GM21526 (cell line): ENCODE results near the gene CMTM8.
"Not testable (repeated sequence)": the region's sequence is repeated elsewhere in the genome, so short reads cannot be mapped to it uniquely, and the experiment has no call there.

Experiments
- ATAC-seq: cut with Tn5 transposase; IDR thresholded peaks from one replicate; pipeline ENCODE4 v1.9.1; 2021; ENCODE audit warnings: moderate library complexity; ENCODE audit not compliant: unreplicated experiment, low FRiP score

The CMTM8 gene

DNA sequence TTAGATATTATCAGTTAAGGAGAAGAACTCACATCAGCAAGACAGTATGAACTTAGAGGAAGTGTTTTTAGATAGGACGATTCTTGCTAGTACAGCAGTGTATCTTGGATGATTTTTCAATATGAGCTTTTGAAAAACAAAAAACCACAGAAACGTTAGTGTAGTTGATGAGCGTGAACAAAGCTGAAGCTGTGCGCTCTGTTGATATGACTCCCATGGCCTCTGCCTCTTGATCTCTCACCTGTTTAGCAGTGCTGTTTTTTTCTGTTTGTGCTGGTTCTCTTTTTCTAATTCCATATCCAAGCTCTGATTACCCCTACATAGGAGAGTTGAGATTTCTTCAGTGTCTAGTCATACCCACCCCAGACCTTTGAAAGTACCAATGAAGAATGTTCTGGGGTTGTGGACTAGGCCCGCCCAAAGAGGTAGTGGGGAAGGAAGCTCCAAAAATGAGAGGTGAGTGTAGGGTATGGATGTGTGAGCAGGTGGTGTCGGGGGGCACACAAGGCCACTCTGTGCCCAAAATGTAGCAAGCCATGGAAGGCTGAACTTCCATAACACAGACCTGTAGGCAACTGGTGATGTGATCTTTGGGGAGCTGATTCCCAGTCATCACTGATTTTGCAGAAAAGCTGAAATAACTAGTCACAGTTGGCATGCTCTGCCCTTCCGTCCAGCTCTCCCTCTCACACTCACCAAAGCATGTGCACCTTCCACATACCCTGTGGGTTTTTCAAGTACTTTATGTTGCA, 133.2 kb downstream of the CMTM8 start:
- no peak for ATAC-seq

DNA sequence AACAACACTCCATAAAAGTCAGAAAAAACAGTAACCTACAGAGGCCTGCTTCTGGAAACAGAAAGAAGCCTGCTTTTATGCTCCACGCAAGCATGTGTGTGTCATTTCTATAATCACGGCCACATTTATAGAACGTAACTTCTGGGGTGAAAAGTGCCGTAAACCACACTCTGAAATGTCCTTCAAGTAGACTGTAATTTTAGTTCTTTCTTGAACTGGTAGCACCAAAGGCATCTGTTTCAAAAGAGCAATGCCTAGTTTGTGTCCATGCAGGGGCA, 133.7 kb downstream of the CMTM8 start:
- ATAC-seq: no peak

DNA sequence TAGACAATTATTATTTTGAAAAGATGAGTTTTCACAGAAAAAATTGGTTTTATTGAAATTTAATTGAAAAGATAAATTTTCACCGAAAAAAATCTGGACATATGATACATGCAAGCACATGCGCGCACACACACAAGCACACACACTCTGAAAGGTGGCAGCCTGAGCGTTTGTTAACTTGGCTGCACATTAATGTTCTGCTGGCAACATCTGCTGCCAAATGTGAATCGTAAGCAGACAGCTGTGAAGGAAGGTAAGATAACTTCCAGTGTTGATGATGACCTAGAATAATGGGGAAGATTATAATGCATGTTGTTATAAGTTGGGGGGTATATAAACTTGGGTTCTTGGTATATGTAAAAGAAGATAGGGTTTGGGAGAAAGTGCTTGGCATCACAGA, 134.8 kb downstream of the CMTM8 start:
- no peak for ATAC-seq

DNA sequence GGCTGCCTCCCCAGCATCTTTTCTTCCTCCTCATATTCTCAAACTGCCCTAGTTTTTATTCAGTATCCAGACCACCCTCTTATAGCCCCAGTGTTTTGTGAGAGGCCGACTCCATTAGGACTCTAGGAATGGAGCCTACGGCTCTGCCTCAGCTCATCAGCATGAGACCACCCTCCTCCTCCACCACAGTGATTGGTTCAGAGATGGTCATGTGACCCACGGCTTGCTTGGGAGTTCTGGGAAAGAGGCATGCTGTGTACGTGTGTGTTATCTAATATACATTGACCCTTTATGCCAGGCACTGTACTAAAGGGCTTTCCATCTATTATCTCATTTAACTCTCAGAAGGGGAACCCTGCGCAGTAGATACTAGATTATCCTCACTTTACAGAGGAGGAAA, 135.4 kb downstream of the CMTM8 start:
- ATAC-seq: no peak

DNA sequence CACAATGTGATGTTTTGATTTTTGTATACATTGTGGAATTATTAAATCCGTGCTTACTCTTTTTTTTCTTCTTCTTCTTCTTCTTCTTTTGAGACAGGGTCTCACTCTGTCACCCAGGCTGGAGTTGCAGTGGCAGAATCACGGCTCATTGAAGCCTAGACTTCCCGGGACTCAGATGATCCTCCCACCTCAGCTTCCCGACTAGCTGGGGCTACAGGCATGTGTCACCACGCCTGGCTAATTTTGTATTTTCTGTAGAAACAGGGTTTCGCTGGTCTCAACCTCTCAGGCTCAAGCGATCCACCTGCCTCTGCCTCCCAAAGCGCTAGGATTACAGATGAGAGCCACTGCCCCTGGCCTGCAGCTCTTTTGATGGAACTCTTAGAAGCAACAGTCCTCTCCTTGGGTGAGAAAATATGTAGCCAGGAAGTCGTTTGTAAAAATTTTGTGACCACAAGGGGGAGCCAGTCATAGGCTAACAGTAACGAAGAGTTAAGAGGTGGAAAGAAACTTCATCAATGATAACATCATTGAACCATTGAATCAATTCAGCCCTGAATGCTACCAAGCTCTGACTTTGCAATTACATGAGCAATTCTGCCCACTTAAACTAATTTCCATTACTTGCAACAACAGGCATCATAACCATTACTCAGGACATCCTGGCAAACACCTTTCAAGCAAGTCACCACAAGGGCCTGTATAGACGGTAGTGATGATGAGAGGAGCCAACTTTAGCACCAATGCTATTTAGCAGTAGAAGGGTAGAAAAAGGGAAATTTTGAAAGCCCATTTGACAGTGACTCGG, 136.5 kb downstream of the CMTM8 start:
- ATAC-seq: peak; percentile 75

DNA sequence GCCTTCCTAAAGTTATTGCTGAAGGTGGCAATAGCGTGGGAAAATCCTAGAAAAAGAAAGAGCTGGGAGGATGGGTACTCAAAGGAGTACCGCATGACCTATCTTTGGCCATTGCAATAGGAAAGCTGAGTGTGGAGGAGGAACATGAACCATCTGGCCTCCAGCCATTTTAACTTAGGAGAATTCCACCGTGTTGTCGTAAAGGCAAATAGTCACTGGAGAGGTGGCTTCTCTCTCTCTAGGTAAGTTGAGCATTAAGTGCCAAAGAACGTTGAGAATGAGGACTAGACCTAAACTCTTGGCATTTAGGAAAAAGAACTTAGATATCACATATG, 137.1 kb downstream of the CMTM8 start:
- ATAC-seq: no peak

DNA sequence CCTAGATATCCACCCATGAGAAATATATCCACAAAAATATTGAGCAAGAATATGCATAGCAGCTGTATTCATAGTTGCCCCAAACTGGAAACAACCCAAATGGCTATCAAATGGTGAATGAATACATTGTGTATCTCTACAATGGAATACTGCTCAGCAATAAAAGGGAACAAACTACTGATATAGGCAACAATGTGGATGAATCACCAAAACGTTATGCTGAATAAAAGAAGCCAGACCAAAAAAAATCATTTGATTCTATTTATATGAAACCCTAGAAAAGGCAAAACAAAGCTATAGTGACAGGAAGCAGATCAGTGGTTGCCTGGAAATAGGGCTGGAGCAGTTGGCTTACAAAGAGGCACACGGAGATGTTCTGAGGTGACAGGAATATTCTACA, 137.6 kb downstream of the CMTM8 start:
- no peak for ATAC-seq

DNA sequence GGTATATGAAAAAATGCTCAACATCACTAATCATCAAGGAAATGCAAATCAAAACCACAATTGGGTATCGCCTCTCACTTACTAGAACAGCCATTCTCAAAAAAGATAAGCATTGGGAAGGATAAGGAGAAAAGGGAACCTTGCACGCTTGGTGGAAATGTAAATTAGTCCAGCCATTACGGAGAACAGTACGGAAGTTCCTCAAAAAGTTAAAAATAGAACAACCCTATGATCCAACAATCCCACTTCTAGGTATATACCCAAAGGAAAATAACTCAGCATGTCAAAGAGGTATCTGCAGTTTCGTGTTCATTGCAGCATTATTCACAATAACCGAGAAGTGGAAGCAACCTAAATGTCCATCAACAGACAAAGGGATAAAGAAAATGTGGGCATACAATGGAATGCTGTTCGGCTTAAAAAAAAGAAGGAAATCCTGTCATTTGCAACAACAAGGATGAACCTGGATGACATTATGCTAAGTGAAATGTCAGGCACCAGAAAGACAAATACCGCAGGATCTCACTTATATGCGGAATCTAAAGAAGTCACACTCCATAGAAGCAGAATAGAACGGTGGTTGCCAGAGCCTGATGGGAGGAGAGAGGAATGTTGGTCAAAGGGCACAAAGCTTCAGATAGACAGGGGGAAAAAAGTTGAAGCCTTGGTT, 141.5 kb downstream of the CMTM8 start:
- ATAC-seq: no peak

DNA sequence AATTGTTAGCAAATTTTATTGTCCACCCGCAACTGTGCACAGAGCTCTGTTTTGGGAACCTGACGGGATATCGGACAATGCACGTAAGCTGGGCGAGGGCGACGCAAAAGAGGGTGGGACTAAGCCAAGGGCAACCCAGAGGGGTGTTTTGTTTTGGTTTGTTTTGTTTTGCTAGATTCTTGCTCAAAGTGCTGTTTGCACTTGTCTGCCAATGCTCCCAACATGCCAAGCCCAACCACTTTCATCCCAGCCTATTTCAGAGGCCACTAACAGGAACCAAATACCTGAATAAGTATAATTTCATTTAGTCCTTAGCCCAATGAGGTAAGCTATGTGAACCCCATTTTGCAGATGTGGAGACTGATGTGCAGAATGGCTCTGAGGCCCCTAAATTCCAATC, 143.4 kb downstream of the CMTM8 start:
- ATAC-seq: no peak

DNA sequence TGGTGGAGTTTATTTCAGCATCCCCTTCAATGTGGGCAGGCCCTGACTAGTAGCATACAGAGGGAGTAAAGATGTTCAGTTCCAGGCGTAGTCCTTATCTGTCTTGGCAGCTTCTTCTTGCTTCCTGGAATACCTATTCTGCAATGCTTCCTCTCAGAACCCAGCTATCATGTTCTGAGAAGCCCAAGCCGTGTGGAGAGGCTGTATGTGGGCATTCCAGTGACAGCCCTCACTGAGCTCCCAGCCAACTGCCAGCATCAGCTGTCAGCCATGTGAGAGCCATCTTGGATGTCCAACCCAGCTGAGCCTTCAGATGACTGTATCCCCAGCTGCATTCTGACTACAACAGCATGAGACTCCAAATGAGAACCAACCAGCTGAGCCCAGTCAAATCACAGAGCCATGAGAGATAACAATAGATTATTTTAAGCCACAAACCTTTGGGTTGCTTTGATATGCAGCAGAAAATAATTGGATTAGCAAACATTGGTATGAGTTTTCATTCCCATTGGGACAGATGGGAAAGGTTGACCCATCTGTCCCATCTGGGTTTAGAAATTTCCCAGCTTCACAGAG, 144.7 kb downstream of the CMTM8 start:
- no peak for ATAC-seq

DNA sequence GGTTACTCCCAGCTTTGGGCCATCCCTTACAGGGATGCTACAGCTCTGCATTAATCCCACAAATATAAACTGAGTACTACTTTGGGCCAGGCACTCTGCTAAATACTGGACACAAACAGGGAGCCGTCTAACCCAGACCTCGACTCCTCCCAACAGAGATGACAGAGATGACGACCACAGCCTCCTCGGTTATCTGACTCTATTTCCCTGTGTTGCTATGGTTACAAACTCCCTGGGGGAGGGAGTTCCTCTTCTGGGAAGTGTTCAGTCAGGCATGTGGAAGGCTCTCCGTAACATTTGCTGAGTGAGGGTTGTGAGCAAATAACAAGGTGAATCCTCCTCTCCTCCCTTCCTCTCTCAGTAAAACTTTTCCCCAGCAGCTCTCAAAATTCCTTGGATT, 146.5 kb downstream of the CMTM8 start:
- no peak for ATAC-seq

DNA sequence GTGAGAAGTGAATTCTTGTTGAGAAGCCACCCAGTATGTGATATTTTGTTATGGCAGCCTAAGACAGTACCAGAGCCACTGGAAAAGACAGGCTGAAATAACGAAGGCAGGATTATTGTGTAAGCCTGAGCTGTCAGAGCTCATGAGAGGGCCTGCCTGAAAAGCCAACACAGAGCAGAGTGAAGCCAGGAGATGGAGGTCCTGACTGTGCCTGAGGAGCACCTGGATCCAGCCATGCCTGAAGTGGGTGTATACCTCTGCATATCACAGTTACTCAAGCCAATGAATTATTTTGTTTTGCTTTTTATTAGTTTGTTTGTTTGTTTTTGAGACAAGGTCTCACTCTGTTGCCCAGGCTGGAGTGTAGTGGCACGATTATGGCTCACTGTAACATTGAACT, 149.0 kb downstream of the CMTM8 start:
- ATAC-seq: no peak

DNA sequence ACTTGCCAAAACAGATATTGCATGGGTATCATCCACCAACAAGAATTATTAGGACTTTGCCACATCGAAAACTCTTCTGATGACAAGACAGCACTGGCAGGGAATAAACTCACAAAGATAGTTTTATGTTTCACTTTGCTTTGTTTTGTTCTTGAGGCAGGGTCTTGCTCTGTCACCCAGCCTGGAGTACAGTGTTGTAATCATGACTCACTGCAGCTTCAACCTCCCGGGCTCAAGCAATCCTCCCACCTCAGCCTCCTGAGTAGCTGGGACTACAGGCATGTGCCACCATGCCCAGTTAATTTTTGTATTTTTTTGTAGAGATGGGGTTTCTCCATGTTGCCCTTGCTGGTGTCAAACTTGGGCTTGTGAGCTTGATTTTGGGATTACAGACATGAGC, 151.1 kb downstream of the CMTM8 start:
- ATAC-seq: not testable (repeated sequence)

DNA sequence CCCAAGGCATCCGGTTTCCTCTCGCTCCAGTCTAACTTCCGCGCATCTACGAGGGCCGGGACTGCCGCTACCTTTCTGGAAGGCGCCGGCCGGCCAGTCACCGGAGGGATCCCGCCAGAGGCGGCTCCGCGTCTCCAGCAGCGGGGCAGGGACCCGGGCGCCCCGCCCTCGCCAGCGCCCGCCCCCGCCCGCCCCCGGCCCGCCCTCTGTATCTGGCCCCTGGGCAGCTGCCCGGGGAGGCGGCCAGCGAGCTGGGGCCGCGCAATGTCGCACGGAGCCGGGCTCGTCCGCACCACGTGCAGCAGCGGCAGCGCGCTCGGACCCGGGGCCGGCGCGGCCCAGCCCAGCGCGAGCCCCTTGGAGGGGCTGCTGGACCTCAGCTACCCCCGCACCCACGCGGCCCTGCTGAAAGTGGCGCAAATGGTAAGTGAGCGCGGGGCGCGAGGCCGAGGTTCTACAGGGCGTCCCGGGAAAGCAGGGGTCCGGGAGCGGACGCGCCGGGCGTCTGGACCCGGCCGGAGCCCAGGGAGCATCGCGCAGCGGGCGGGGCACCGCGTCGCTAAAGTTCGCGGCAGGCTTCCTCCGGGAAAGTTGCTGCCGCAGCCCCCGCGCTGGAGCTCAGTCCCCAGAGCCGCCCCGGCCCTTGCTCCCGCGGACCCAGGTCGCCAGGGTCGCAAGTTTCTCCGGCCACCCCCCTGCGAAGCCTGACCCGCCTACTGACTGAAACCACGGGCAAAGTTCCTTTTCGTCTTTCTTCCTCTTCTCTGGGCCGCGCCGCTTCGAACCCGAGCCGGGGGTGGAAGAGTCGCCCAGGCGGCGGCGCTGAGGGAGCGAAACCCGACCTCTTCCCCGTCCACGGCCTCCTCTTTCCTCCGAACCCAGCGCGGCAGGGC, 153.4 kb downstream of the CMTM8 start, which contains the start of gene CMTM7:
Gene CMTM7, plus strand, starts transcription at position 211 of the 893 bp plus-strand sequence. Its CDS starts 54 bp downstream, at position 265.
- peak; percentile 55 for ATAC-seq

DNA sequence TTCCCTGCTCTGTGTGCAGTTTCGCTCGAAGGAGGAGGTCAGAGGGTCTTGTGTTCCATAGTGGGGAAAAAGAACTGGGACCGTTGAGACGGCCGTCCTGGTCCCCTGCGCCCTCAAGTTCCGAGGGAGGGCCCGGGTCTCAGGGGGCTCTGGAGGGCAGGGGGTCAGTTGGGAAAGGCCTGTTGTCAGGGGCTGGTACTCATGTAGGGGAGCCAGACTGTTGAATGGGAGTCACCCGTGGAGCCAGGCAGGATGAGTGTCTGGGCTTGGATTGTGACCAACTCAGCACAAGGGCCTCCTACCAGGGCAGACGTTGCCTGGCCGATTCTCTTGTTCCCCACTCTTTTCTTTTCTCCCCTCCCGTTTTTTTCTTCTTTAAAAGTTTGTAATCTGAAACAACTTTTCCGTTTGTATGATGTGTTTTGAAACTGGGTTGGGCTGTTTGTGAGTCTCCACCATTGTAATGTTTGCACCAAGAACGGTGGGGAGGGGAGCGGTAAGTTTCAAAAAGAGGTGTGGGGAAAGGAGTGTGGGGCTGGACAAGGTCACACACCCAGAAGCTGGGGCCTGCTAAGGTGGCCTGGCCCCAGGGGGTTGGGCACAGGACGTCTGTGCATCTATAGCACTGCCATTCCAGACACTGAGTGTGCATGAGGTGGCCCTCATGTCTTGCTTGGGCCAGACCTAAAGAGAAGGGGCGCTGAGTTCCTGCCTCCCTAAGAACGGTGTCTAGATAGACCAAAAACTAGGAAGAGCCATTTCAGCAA, 154.2 kb downstream of the CMTM8 start:
- ATAC-seq: no peak

DNA sequence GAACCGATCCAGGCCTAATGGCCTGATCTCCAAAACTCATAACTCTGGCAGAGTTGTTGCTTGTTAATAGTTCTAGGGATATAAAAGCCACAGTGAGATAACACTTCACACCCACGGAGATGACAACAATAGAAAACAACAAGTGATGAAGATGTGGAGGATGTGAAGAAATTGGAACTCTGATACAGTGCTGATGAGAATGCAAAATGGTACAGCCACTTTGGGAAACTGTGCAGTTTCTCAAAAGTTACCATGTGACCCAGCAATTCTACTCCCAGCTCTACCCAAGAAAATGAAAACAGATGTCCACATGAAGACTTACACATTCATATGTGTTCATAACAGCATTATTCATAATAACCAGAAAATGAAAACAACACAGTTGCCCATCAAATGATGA, 157.0 kb downstream of the CMTM8 start:
- ATAC-seq: no peak

DNA sequence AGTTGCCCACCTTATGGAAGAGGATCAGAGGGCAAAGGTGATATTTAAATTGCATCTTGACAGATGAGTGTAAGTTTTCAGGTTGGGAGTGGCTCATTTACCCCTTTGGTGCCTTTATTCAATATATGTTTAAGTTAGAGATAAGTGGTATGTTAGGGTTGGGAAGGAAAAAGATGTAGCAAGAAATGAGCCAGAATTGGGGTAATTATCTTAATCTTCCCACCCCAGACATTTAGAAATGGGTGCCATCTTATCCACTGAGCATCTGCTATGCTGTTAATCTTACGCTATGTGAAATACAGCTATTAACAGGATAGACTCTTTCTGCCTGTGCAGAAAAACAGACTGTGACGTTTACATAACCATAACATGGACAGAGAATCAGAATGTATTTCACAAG, 159.5 kb downstream of the CMTM8 start:
- no peak for ATAC-seq

DNA sequence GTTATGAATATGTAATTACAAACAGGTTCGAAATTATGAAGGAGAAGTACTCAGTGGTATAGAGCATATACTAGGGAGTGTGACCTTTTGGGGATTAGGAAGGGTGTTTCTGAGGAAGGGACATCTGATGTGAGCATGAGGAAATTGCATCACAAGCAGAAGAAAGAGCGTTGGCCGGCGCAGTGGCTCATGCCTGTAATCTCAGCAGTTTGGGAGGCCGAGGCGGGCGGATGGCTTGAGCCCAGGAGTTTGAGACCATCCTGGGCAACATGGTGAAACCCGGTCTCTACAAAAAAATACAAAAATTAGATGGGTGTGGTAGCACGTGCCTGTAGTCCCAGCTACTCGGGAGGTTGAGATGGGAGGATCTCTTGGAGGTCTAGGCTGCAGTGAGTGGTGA, 160.1 kb downstream of the CMTM8 start:
- no peak for ATAC-seq

DNA sequence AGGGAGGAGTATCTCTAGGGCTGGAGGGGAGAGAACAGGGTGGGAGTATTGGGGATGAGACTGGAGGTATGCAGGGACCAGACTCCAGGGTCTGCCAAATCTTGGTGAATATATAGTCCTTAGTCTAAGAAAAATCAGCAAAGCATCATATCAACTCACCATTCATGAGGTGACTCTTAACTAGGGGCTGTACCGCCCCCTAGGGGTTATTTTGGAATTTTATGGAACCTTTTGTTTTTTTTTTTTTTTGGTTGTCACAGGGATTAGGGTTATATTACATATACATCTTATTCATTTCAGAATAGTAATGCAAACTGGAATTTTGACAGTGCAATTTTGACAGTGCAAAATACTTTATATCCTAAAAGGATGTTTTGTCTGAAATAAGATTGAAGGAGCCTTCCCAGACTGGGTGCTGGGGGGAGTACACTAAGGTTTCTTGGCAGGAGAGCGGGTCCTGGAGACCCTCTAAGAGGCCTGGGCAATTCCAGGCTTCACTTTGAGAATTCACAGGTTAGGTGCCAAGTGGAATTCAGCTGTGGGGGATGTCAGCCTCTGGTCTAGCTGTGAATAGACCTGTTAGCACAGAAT, 160.6 kb downstream of the CMTM8 start:
- no peak for ATAC-seq
